HepG2 (cell line): ENCODE data around the gene CRLF3. TPM values are rescaled to one million over a fixed set of nuclear protein-coding genes. Genes with fewer than 3 reads are reported as not detected.
A peak's percentile ranks its signal among the peaks of the same experiment; 100 is the strongest.

ENCODE experiments used
- ETV5 ChIP-seq: IDR thresholded peaks from 2 replicates; pipeline ENCODE4 v1.6.1; 2018; ENCODE audit warnings: missing biosample characterization, missing genetic modification reagents, inconsistent platforms, borderline replicate concordance
- FOXK1 ChIP-seq: sonication (generic); formaldehyde crosslinking; IDR thresholded peaks from 2 replicates; pipeline ENCODE4 v1.4.0; 2020; ENCODE audit warnings: low read depth, missing genetic modification reagents, borderline replicate concordance
- HNRNPLL ChIP-seq: fragments of 200-400 bp; formaldehyde crosslinking; IDR thresholded peaks from 2 replicates; pipeline ENCODE4 v1.6.1; 2017; ENCODE audit warnings: mild to moderate bottlenecking, low read depth, low read length; ENCODE audit not compliant: poor library complexity, severe bottlenecking
- HOXA7 ChIP-seq: sonication (generic); formaldehyde crosslinking; IDR thresholded peaks from 2 replicates; pipeline ENCODE4 v1.8.1; 2022; ENCODE audit warnings: mild to moderate bottlenecking, missing genetic modification reagents, moderate library complexity
- KDM2A ChIP-seq: sonication (generic); formaldehyde crosslinking; IDR thresholded peaks from 2 replicates; pipeline ENCODE4 v1.4.0; 2020; ENCODE audit warnings: low read depth, missing genetic modification reagents, borderline replicate concordance
- KMT2B ChIP-seq: IDR thresholded peaks from 2 replicates; pipeline ENCODE4 v1.6.1; 2016; ENCODE audit warnings: missing genetic modification reagents, missing compliant biosample characterization
- MEIS2 ChIP-seq: sonication (generic); formaldehyde crosslinking; IDR thresholded peaks from 2 replicates; pipeline ENCODE4 v1.9.0; 2021; ENCODE audit warnings: mild to moderate bottlenecking, missing genetic modification reagents
- MYNN ChIP-seq: sonication (generic); formaldehyde crosslinking; IDR thresholded peaks from 2 replicates; pipeline ENCODE4 v1.4.0; 2020; ENCODE audit warnings: mild to moderate bottlenecking, low read depth, missing genetic modification reagents
- NR2F6 ChIP-seq, 2 experiments: IDR thresholded peaks; 2 replicates each; pipeline ENCODE4 v1.6.1; 2016; ENCODE audit warnings: antibody characterized with exemption in 1 of 2, mild to moderate bottlenecking in 1 of 2
- PAWR ChIP-seq: sonication (generic); formaldehyde crosslinking; IDR thresholded peaks from 2 replicates; pipeline ENCODE4 v1.4.0; 2020; ENCODE audit warnings: missing genetic modification reagents, mild to moderate bottlenecking, borderline replicate concordance
- RAD51 ChIP-seq: fragments of 450-650 bp; IDR thresholded peaks from 2 replicates; pipeline ENCODE4 v1.6.1; 2016; ENCODE audit warnings: borderline replicate concordance
- RXRB ChIP-seq: IDR thresholded peaks from 2 replicates; pipeline ENCODE4 v1.6.1; 2016; ENCODE audit warnings: borderline replicate concordance, missing genetic modification reagents, missing compliant biosample characterization
- SNRNP70 ChIP-seq: fragments of 200-400 bp; formaldehyde crosslinking; IDR thresholded peaks from 2 replicates; pipeline ENCODE4 v1.6.1; 2017; ENCODE audit warnings: mild to moderate bottlenecking, low read depth, low read length, moderate library complexity
- SRSF1 ChIP-seq: fragments of 200-400 bp; formaldehyde crosslinking; optimal IDR thresholded peaks from 2 replicates; pipeline ENCODE3; 2017; ENCODE audit warnings: mild to moderate bottlenecking, low read depth, low read length, moderate library complexity
- YEATS4 ChIP-seq: sonication (generic); formaldehyde crosslinking; IDR thresholded peaks from 2 replicates; pipeline ENCODE4 v1.4.0; 2020; ENCODE audit warnings: missing genetic modification reagents, borderline replicate concordance
- ZHX1 ChIP-seq: sonication (generic); formaldehyde crosslinking; IDR thresholded peaks from 2 replicates; pipeline ENCODE4 v1.8.1; 2022; ENCODE audit warnings: low read depth, mild to moderate bottlenecking, missing genetic modification reagents
- ZNF329 ChIP-seq: sonication (generic); formaldehyde crosslinking; IDR thresholded peaks from 2 replicates; pipeline ENCODE4 v1.9.0; 2021; ENCODE audit warnings: low read depth, mild to moderate bottlenecking, missing genetic modification reagents
- ZNF513 ChIP-seq: sonication (generic); formaldehyde crosslinking; conservative IDR thresholded peaks from 2 replicates; pipeline ENCODE4 v1.5.0; 2020; ENCODE audit warnings: missing genetic modification reagents
- ZNF563 ChIP-seq: sonication (generic); formaldehyde crosslinking; IDR thresholded peaks from 2 replicates; pipeline ENCODE4 v1.8.0; 2022; ENCODE audit warnings: mild to moderate bottlenecking, moderate library complexity, missing genetic modification reagents
- ZNF639 ChIP-seq: conservative IDR thresholded peaks from 2 replicates; pipeline ENCODE4 v1.6.1; 2018; ENCODE audit warnings: missing genetic modification reagents
- ZNF660 ChIP-seq: sonication (generic); formaldehyde crosslinking; IDR thresholded peaks from 2 replicates; pipeline ENCODE4 v1.5.1; 2020; ENCODE audit warnings: mild to moderate bottlenecking, low read depth, missing genetic modification reagents, borderline replicate concordance
- ZNF761 ChIP-seq: sonication (generic); formaldehyde crosslinking; conservative IDR thresholded peaks from 2 replicates; pipeline ENCODE4 v1.4.0; 2020; ENCODE audit warnings: mild to moderate bottlenecking, missing genetic modification reagents
- polyA plus RNA-seq, 8 experiments: library from polyadenylated mRNA; depleted of rRNA in 3 of 8; stranded (reverse) in 7 of 8; unstranded in 1 of 8; fragments of >200 nt; fragmentation: Illumina TruSeq in 4 of 8; extraction: Trizol in 4 of 8; gene quantifications; 2 replicates each; pipeline versions ENCODE4 v1.2.1 to v1.2.3, GENCODE V29; 2011 to 2016; ENCODE audit warnings: low read depth in 4 of 8, missing spikeins in 1 of 8, mixed read lengths in 1 of 8; ENCODE audit not compliant: insufficient read depth in 1 of 8
- total RNA-seq, 5 experiments: library from RNA; depleted of rRNA; stranded (reverse); fragments of >200 nt; fragmentation: Illumina TruSeq; extraction: Trizol; gene quantifications; 2 replicates each; pipeline ENCODE4 v1.2.3, GENCODE V29; 2016; ENCODE audit warnings: low read depth in 1 of 5
- TF ChIP-seq, protein P1 (sequence below): sonication (generic); formaldehyde crosslinking; IDR thresholded peaks from 2 replicates; pipeline ENCODE4 v1.5.0; 2020; ENCODE audit warnings: missing genetic modification reagents

Gene CRLF3
- total and polyA plus RNA-seq, 2 of the 13 experiments (the other 11 are each of a cell fraction or from before 2014, with no cell fraction given), result 6.4 to 9.1 TPM

GRCh38 chr17:30831663-30832437, 7.4 kb upstream of the CRLF3 start, which contains the start of gene ATAD5 (continued):
- no peak for TF ChIP-seq SNRNP70
- TF ChIP-seq MYNN, result peak; percentile 26; the same call in 1 of the 2 replicates
- peak; percentile 87 for TF ChIP-seq FOXK1 (CRISPR knock-in tag)
- TF ChIP-seq RAD51, result no peak
- TF ChIP-seq ZNF513 (CRISPR knock-in tag), result peak; percentile 77
- no peak for TF ChIP-seq ZNF329 (CRISPR knock-in tag)
- peak; percentile 70; the same call in 1 of the 2 replicates for TF ChIP-seq RXRB (CRISPR knock-in tag)
- peak; percentile 98 for TF ChIP-seq KMT2B (CRISPR knock-in tag)
- TF ChIP-seq SRSF1, result peak; percentile 50
- TF ChIP-seq ZNF660 (CRISPR knock-in tag), result no peak
- TF ChIP-seq KDM2A (CRISPR knock-in tag), result peak; percentile 96
- peak; percentile 57; the same call in 1 of the 2 replicates for TF ChIP-seq MEIS2 (CRISPR knock-in tag)
- TF ChIP-seq YEATS4 (CRISPR knock-in tag), result peak; percentile 79; the same call in 1 of the 2 replicates
- peak; percentile 82; the same call in 1 of the 2 replicates for TF ChIP-seq ZNF761 (CRISPR knock-in tag)
- peak; percentile 81; the same call in 1 of the 2 replicates for TF ChIP-seq ZHX1 (CRISPR knock-in tag)
- no peak for TF ChIP-seq HOXA7 (CRISPR knock-in tag)
- TF ChIP-seq ZNF639, result peak; percentile 82
- TF ChIP-seq PAWR (CRISPR knock-in tag), result no peak
- no peak for TF ChIP-seq ZNF563 (CRISPR knock-in tag)
- TF ChIP-seq ETV5, result peak; percentile 55; the same call in 1 of the 2 replicates
- TF ChIP-seq HNRNPLL, result peak; percentile 98
- TF ChIP-seq, protein P1, sequence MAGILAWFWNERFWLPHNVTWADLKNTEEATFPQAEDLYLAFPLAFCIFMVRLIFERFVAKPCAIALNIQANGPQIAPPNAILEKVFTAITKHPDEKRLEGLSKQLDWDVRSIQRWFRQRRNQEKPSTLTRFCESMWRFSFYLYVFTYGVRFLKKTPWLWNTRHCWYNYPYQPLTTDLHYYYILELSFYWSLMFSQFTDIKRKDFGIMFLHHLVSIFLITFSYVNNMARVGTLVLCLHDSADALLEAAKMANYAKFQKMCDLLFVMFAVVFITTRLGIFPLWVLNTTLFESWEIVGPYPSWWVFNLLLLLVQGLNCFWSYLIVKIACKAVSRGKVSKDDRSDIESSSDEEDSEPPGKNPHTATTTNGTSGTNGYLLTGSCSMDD (CRISPR knock-in tag), result no peak
- TF ChIP-seq NR2F6 (IDR thresholded peaks at IDR 0.05), result no peak
- peak; percentile 42; the same call in 1 of the 2 replicates for TF ChIP-seq NR2F6 (CRISPR knock-in tag; IDR thresholded peaks at IDR 0.05)
